ENCODE data around the gene HLA-DMB. TPM values are rescaled to one million over a fixed set of nuclear protein-coding genes. Genes with fewer than 3 reads are reported as not detected.

The HLA-DMB gene
- total RNA-seq, 1 donor from 2014 or later, result 9.1 TPM

GRCh38 chr6:32886681-32887383, 54.0 kb downstream of the HLA-DMB start:
- no peak for DNase-seq
- Histone ChIP-seq H3K36me3 (no peaks in the 10 kb centered on the region), H3K27ac (replicated peaks) (no peak overlapping the region), H3K4me1 (peaks cover 22% of the 10 kb centered on the region), H3K27me3 (ENCODE audit: low read depth) (no peaks in the 10 kb centered on the region), H3K4me3 (no peak overlapping the region), H3K9me3 (replicated peaks) (no peaks in the 10 kb centered on the region)
- intact Hi-C loops (cut with micrococcal nuclease), result loop anchor here (5.0 kb wide), 1 partner anchor 95 kb away; no protein-coding TSS in a partner anchor
- TF ChIP-seq CTCF (IDR thresholded peaks at IDR 0.05; ENCODE audit: borderline replicate concordance), result no peak

GRCh38 chr6:32885698-32886286, 55.0 kb downstream of the HLA-DMB start:
- H3K9me3 ChIP-seq (replicated peaks), result no peaks in the 10 kb centered on the region
- intact Hi-C loops (cut with micrococcal nuclease), result loop anchor here (5.0 kb wide), 1 partner anchor 97 kb away; no protein-coding TSS in a partner anchor
- no peak overlapping the region for H3K4me3 ChIP-seq
- no peaks in the 10 kb centered on the region for H3K27me3 ChIP-seq (ENCODE audit: low read depth)
- no peak for DNase-seq
- peak; percentile 78 for TF ChIP-seq CTCF (IDR thresholded peaks at IDR 0.05; ENCODE audit: borderline replicate concordance)
- H3K4me1 ChIP-seq, result peaks cover 22% of the 10 kb centered on the region
- no peaks in the 10 kb centered on the region for H3K36me3 ChIP-seq
- H3K27ac ChIP-seq (replicated peaks), result no peak overlapping the region

Other genes starting within 250 kb of the HLA-DMB start
- 1.8 TPM for gene HLA-DQA2, start 199.6 kb downstream of the HLA-DMB start, total RNA-seq
- 1.9 TPM for gene HLA-DQB2, start 177.5 kb downstream of the HLA-DMB start, total RNA-seq
- not detected for gene HLA-DOB, start 124.0 kb downstream of the HLA-DMB start, total RNA-seq
- 22.4 TPM for gene TAP2, start 102.3 kb downstream of the HLA-DMB start, total RNA-seq
- gene PSMB8, start 97.0 kb downstream of the HLA-DMB start, total RNA-seq, result 13.2 TPM
- gene TAP1, start 87.3 kb downstream of the HLA-DMB start, total RNA-seq, result 15.5 TPM
- gene PSMB9, start 86.8 kb downstream of the HLA-DMB start, total RNA-seq, result 13.4 TPM
- gene HLA-DMA, start 12.1 kb upstream of the HLA-DMB start, total RNA-seq, result 15.8 TPM
- gene BRD2, start 27.6 kb upstream of the HLA-DMB start, total RNA-seq, result 63.4 TPM
- 1.8 TPM for gene HLA-DOA, start 68.6 kb upstream of the HLA-DMB start, total RNA-seq
- 28.8 TPM for gene HLA-DPA1, start 132.6 kb upstream of the HLA-DMB start, total RNA-seq
- 34.1 TPM for gene HLA-DPB1, start 135.0 kb upstream of the HLA-DMB start, total RNA-seq

Data from left ventricle myocardium inferior (tissue), 1 donor.